SK-N-SH (cell line): ENCODE results near the gene SPINK1. TPM values are rescaled to one million over a fixed set of nuclear protein-coding genes. Genes with fewer than 3 reads are reported as not detected.
"Not testable (repeated sequence)": the region's sequence is repeated elsewhere in the genome, so short reads cannot be mapped to it uniquely, and the experiment has no call there.

Experiments
- CTCF ChIA-PET: fragments of 300-600, 350-600 bp; formaldehyde crosslinking; extraction: SDS; loops from one replicate; lab custom pipeline; 2021; lab: Yijun Ruan, JAX
- POLR2A ChIA-PET: fragments of 350-600 bp; sonication (Branson Sonifier 250); formaldehyde crosslinking; extraction: SDS; loops from one replicate; lab custom pipeline; 2020; ENCODE audit warnings: antibody characterized with exemption, inconsistent platforms; lab: Yijun Ruan, JAX
- DNase-seq: peaks from one replicate; pipeline ENCODE4 v3.0.0; 2012
- H2AFZ ChIP-seq: fragments of 200-600 bp; sonication (generic); 2 replicates; pipeline ENCODE4 v1.8.1; 2016; ENCODE audit warnings: antibody characterized with exemption, mild to moderate bottlenecking, low read depth
- H3F3A ChIP-seq: fragments of 200-600 bp; sonication (generic); replicated peaks from 2 replicates; pipeline ENCODE3; 2016; ENCODE audit warnings: antibody characterized with exemption, mild to moderate bottlenecking; ENCODE audit not compliant: insufficient read depth
- H3K27ac ChIP-seq, 2 experiments: fragments of 200-500 bp in 1 of 2; fragments of 200-600 bp in 1 of 2; sonication (Bioruptor generic) in 1 of 2; sonication (generic), shearing (Covaris generic) in 1 of 2; 2 replicates each; pipeline versions ENCODE4 v1.5.1 to v1.6.1; 2014 to 2016; ENCODE audit warnings: low read depth in 2 of 2, inconsistent platforms in 1 of 2, low read length in 1 of 2, mild to moderate bottlenecking in 1 of 2, mixed read lengths in 1 of 2
- H3K27me3 ChIP-seq: fragments of 200-600 bp; sonication (generic), shearing (Covaris generic); 2 replicates; pipeline ENCODE4 v1.6.1; 2016; ENCODE audit warnings: mixed run types; ENCODE audit not compliant: insufficient read depth
- H3K36me3 ChIP-seq, 2 experiments: fragments of 200-500 bp in 1 of 2; fragments of 200-600 bp in 1 of 2; sonication (Bioruptor generic) in 1 of 2; sonication (generic) in 1 of 2; replicated peaks in 1 of 2; 2 replicates each; pipeline versions ENCODE3 to v1.5.1; 2014 to 2016; ENCODE audit warnings: low read length in 1 of 2, mild to moderate bottlenecking in 1 of 2; ENCODE audit not compliant: insufficient read depth in 2 of 2, control insufficient read depth in 1 of 2
- H3K4me1 ChIP-seq, 2 experiments: fragments of 200-500 bp in 1 of 2; fragments of 200-600 bp in 1 of 2; sonication (Bioruptor generic) in 1 of 2; sonication (generic), shearing (Covaris generic) in 1 of 2; 2 replicates each; pipeline versions ENCODE4 v1.5.1 to v1.6.1; 2014 to 2016; ENCODE audit warnings: low read depth in 1 of 2, low read length in 1 of 2, mixed run types in 1 of 2; ENCODE audit not compliant: insufficient read depth in 2 of 2, control insufficient read depth in 1 of 2
- H3K4me2 ChIP-seq: fragments of 200-600 bp; sonication (generic), shearing (Covaris generic); 2 replicates; pipeline ENCODE4 v1.6.1; 2017; ENCODE audit warnings: mixed run types
- H3K4me3 ChIP-seq, 2 experiments: fragments of 200-500 bp in 1 of 2; fragments of 200-600 bp in 1 of 2; sonication (Bioruptor generic) in 1 of 2; sonication (generic), shearing (Covaris generic) in 1 of 2; 2 replicates each; pipeline versions ENCODE4 v1.5.1 to v1.8.1; 2014 to 2016; ENCODE audit warnings: low read depth in 2 of 2, inconsistent platforms in 1 of 2, low read length in 1 of 2, mild to moderate bottlenecking in 1 of 2, mixed read lengths in 1 of 2, moderate library complexity in 1 of 2
- H3K79me2 ChIP-seq: fragments of 200-600 bp; sonication (generic); 2 replicates; pipeline ENCODE4 v1.8.1; 2017; ENCODE audit warnings: mild to moderate bottlenecking; ENCODE audit not compliant: insufficient read depth
- H3K9ac ChIP-seq: fragments of 200-600 bp; sonication (generic); 2 replicates; pipeline ENCODE4 v1.6.1; 2017; ENCODE audit warnings: mixed run types
- H3K9me2 ChIP-seq: fragments of 200-600 bp; sonication (generic); 2 replicates; pipeline ENCODE4 v1.6.1; 2017; ENCODE audit warnings: mixed run types
- H3K9me3 ChIP-seq: fragments of 200-600 bp; sonication (generic); 2 replicates; pipeline ENCODE4 v1.6.1; 2017; ENCODE audit warnings: mixed run types, mild to moderate bottlenecking, moderate library complexity
- H4K20me1 ChIP-seq: fragments of 200-600 bp; sonication (generic); 2 replicates; pipeline ENCODE4 v1.6.1; 2017; ENCODE audit warnings: mild to moderate bottlenecking, mixed run types; ENCODE audit not compliant: insufficient read depth
- EP300 ChIP-seq, 2 experiments: IDR thresholded peaks; 2 replicates each; pipeline versions ENCODE4 v1.4.0 to v1.6.1; 2012; ENCODE audit warnings: borderline replicate concordance in 1 of 2, low read depth in 1 of 2, low read length in 1 of 2
- FOXJ3 ChIP-seq: sonication (generic); formaldehyde crosslinking; IDR thresholded peaks from 2 replicates; pipeline ENCODE4 v1.5.1; 2020; ENCODE audit warnings: mild to moderate bottlenecking, missing genetic modification reagents
- GABPA ChIP-seq: IDR thresholded peaks from 2 replicates; pipeline ENCODE4 v1.4.0; 2012; ENCODE audit warnings: low read depth, mild to moderate bottlenecking
- GATA2 ChIP-seq: sonication (generic); formaldehyde crosslinking; IDR thresholded peaks from 2 replicates; pipeline ENCODE4 v1.5.0; 2020; ENCODE audit warnings: mild to moderate bottlenecking, missing genetic modification reagents
- JUND ChIP-seq: IDR thresholded peaks from 2 replicates; pipeline ENCODE4 v1.4.0; 2012
- NFIC ChIP-seq: IDR thresholded peaks from 2 replicates; pipeline ENCODE4 v1.4.0; 2012; ENCODE audit warnings: borderline replicate concordance
- RAD21 ChIP-seq: IDR thresholded peaks from 2 replicates; pipeline ENCODE4 v1.6.1; 2012; ENCODE audit warnings: mild to moderate bottlenecking, low read length
- RXRA ChIP-seq: IDR thresholded peaks from 2 replicates; pipeline ENCODE4 v1.4.0; 2012; ENCODE audit warnings: low read depth, mild to moderate bottlenecking, borderline replicate concordance
- SIN3A ChIP-seq: IDR thresholded peaks from 2 replicates; pipeline ENCODE4 v1.6.1; 2012; ENCODE audit warnings: low read depth, mild to moderate bottlenecking, low read length, moderate library complexity, borderline replicate concordance
- SMC3 ChIP-seq: IDR thresholded peaks from 2 replicates; pipeline ENCODE4 v1.6.1; 2012; ENCODE audit warnings: low read depth, low read length, improper control_type of control experiment
- TCF12 ChIP-seq: IDR thresholded peaks from 2 replicates; pipeline ENCODE4 v1.4.0; 2012
- YY1 ChIP-seq: IDR thresholded peaks from 2 replicates; pipeline ENCODE4 v1.4.0; 2012; ENCODE audit warnings: low read depth, mild to moderate bottlenecking
- WGBS: methylation state at CpG from one replicate; pipeline ENCODE4 v1.1.6; 2017; ENCODE audit warnings: low lambda C conversion rate; 5-methylcytosine and 5-hydroxymethylcytosine counted together
- polyA plus RNA-seq, 3 experiments: library from polyadenylated mRNA; depleted of rRNA; stranded (reverse); fragments of >200 nt; gene quantifications; 2 replicates each; pipeline ENCODE4 v1.2.3, GENCODE V29; 2012
- TF ChIP-seq, protein P1 (sequence below): IDR thresholded peaks from 2 replicates; pipeline ENCODE4; 2012
- TF ChIP-seq, protein P2 (sequence below): fragments of 150-350 bp; IDR thresholded peaks from 2 replicates; pipeline ENCODE4 v1.6.1; 2016; ENCODE audit warnings: mild to moderate bottlenecking, low read depth, low read length
- TF ChIP-seq, protein P3 (sequence below): fragments of 200-600 bp; sonication (generic); IDR thresholded peaks from 2 replicates; pipeline ENCODE4 v1.6.1; 2017; ENCODE audit warnings: antibody characterized with exemption, mild to moderate bottlenecking, moderate library complexity

The SPINK1 gene
- polyA plus RNA-seq, 1 of the 3 experiments (the other 2 are of a cell fraction) = not detected

DNA sequence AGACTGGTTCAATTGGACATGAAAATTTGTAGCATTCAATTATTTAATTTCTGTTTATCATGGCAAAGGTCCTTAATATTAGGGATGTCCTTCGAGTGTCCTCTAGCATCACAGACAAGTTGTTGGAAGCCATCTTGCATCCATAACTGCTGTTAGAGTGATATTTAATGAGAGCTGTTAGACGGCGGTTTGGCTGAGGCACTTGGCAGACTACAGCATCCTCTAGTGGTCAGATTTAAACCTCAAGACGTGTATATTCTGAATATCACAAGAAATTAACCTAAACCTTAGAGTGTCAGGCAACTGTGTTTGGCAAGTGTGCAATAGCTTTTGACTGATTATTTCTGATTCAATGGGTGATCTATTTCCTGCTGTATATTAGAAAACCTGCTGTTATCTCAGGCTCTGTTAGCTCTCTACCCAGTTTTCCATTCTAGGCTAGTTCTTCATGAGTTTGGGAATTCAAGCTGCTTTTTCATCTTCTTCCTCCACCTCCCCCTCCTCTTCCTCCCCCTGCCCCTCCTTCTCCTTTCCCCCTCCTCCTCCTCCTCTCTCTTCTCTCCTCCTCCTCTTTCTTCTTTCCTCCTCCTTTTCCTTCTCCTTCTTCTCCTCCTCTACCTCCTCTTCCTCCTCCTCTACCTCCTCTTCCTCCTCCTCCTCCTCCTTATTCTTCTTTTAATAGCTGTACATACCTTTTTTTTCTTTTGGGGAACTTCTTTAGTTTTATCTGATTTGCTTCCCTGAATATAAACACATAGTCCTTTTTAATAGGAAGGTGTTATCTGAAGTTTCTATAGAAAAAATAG lies 8.6 kb downstream of the SPINK1 start:
- Histone ChIP-seq H3K4me1 (peaks cover 0 to 8% of the 10 kb centered on the region in 2 experiments; a peak in 1 of 4 replicates), H3K79me2 (no peaks in the 10 kb centered on the region), H4K20me1 (no peaks in the 10 kb centered on the region), H3K27me3 (no peaks in the 10 kb centered on the region), H3K4me3 (peak overlapping the region in 1 of 2 experiments; percentile 42; a peak in 1 of 4 replicates), H3F3A (no peaks in the 10 kb centered on the region), H3K9me2 (no peaks in the 10 kb centered on the region), H3K9me3 (no peaks in the 10 kb centered on the region), H3K27ac (no peak overlapping the region), H3K36me3 (no peaks in the 10 kb centered on the region), H2AFZ (no peak overlapping the region), H3K9ac (no peak overlapping the region), H3K4me2 (no peak overlapping the region)
- ChIA-PET POLR2A (interaction anchor here (0.7 kb wide), 1 partner anchor 195 kb away, joined by 3 read pairs; no protein-coding TSS in a partner anchor), CTCF (interaction anchor here (0.5 to 6.1 kb wide), 69 partner anchors 9 to 580 kb away, joined by 3 to 257 read pairs (median 6); partner anchors contain the start of genes JAKMIP2 and SPINK1)
- peak; percentile 48 for DNase-seq
- TF ChIP-seq GATA2 (CRISPR knock-in tag) (no peak), GABPA (no peak), RXRA (no peak), RAD21 (peak; percentile 100), NFIC (no peak), YY1 (peak; percentile 61; the same call in 1 of the 2 replicates), SMC3 (peak; percentile 98), SIN3A (no peak), JUND (no peak), FOXJ3 (CRISPR knock-in tag) (no peak), TCF12 (no peak), EP300 (IDR thresholded peaks at IDR 0.05; ENCODE audit: borderline replicate concordance in 1 of 2, low read depth in 1 of 2, low read length in 1 of 2) (no peak)
- TF ChIP-seq, protein P1, sequence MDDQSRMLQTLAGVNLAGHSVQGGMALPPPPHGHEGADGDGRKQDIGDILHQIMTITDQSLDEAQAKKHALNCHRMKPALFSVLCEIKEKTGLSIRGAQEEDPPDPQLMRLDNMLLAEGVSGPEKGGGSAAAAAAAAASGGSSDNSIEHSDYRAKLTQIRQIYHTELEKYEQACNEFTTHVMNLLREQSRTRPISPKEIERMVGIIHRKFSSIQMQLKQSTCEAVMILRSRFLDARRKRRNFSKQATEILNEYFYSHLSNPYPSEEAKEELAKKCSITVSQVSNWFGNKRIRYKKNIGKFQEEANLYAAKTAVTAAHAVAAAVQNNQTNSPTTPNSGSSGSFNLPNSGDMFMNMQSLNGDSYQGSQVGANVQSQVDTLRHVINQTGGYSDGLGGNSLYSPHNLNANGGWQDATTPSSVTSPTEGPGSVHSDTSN = no peak
- TF ChIP-seq, protein P2, sequence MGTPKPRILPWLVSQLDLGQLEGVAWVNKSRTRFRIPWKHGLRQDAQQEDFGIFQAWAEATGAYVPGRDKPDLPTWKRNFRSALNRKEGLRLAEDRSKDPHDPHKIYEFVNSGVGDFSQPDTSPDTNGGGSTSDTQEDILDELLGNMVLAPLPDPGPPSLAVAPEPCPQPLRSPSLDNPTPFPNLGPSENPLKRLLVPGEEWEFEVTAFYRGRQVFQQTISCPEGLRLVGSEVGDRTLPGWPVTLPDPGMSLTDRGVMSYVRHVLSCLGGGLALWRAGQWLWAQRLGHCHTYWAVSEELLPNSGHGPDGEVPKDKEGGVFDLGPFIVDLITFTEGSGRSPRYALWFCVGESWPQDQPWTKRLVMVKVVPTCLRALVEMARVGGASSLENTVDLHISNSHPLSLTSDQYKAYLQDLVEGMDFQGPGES = no peak
- TF ChIP-seq, protein P3, sequence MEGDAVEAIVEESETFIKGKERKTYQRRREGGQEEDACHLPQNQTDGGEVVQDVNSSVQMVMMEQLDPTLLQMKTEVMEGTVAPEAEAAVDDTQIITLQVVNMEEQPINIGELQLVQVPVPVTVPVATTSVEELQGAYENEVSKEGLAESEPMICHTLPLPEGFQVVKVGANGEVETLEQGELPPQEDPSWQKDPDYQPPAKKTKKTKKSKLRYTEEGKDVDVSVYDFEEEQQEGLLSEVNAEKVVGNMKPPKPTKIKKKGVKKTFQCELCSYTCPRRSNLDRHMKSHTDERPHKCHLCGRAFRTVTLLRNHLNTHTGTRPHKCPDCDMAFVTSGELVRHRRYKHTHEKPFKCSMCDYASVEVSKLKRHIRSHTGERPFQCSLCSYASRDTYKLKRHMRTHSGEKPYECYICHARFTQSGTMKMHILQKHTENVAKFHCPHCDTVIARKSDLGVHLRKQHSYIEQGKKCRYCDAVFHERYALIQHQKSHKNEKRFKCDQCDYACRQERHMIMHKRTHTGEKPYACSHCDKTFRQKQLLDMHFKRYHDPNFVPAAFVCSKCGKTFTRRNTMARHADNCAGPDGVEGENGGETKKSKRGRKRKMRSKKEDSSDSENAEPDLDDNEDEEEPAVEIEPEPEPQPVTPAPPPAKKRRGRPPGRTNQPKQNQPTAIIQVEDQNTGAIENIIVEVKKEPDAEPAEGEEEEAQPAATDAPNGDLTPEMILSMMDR = peak; percentile 99
- 0% methylated on average over 4 of the region's 4 CpGs for WGBS

DNA sequence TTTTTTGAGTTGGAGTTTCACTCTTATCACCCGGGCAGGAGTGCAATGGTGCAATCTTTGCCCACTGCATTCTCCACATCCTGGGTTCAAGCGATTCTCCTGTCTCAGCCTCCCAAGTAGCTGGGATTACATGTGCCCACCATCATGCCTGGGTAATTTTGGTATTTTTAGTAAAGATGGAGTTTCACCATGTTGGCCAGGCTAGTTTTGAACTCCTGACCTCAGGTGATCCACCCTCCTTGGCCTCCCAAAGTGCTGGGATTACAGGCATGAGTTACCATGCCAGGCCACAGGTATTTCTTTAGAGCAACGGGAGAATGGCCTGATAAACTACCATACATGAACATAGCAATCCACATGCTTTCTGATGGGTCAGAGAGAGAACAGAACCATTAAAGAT lies 9.2 kb downstream of the SPINK1 start:
- 86% methylated on average over 3 of the region's 3 CpGs for WGBS
- CTCF ChIA-PET = interaction anchor here (0.5 to 6.1 kb wide), 65 partner anchors 8 to 579 kb away, joined by 3 to 257 read pairs (median 6); partner anchors contain the start of genes JAKMIP2 and SPINK1
- H3K9me2 ChIP-seq, H3K4me3 ChIP-seq, H3K79me2 ChIP-seq, H3K27ac ChIP-seq, DNase-seq, H3K9ac ChIP-seq, H4K20me1 ChIP-seq, H3K4me2 ChIP-seq, H3K9me3 ChIP-seq, H3F3A ChIP-seq, H3K27me3 ChIP-seq, H2AFZ ChIP-seq, H3K36me3 ChIP-seq, H3K4me1 ChIP-seq, POLR2A ChIA-PET: not testable (repeated sequence)
